Chondrocyte (in vitro differentiated cells): ENCODE results near the gene SCAMP5. TPM values are rescaled to one million over a fixed set of nuclear protein-coding genes. Genes with fewer than 3 reads are reported as not detected.

ENCODE experiments used
- total RNA-seq: library from RNA; stranded (reverse); gene quantifications from 3 replicates; pipeline ENCODE4 v1.2.1, GENCODE V29; 2021

SCAMP5 gene
- total RNA-seq, 1 donor from 2014 or later = 20.6 TPM

Other genes starting within 250 kb of the SCAMP5 start
- gene CYP1A2, start 246.7 kb upstream of the SCAMP5 start, total RNA-seq = not detected in 3 replicates
- gene CSK, start 213.5 kb upstream of the SCAMP5 start, total RNA-seq = 39.9 to 47.4 TPM (median 41.5 TPM) in 3 replicates
- 0.82 TPM in 1 of 3 replicates, not detected in the others for gene LMAN1L, start 182.7 kb upstream of the SCAMP5 start, total RNA-seq
- gene CPLX3, start 168.9 kb upstream of the SCAMP5 start, total RNA-seq = not detected in 3 replicates
- 24.3 to 29.0 TPM (median 24.5 TPM) in 3 replicates for gene ULK3, start 152.4 kb upstream of the SCAMP5 start, total RNA-seq
- gene SCAMP2, start 122.2 kb upstream of the SCAMP5 start, total RNA-seq = 67.4 to 75.5 TPM (median 67.9 TPM) in 3 replicates
- gene MPI, start 105.5 kb upstream of the SCAMP5 start, total RNA-seq = 27.6 to 29.2 TPM (median 28.2 TPM) in 3 replicates
- gene FAM219B, start 88.7 kb upstream of the SCAMP5 start, total RNA-seq = 78.0 to 97.6 TPM (median 89.9 TPM) in 3 replicates
- 126 to 133 TPM (median 131 TPM) in 3 replicates for gene COX5A, start 57.5 kb upstream of the SCAMP5 start, total RNA-seq
- 12.2 to 17.8 TPM (median 17.7 TPM) in 3 replicates for gene RPP25, start 38.8 kb upstream of the SCAMP5 start, total RNA-seq
- gene PPCDC, start 28.0 kb downstream of the SCAMP5 start, total RNA-seq = 7.3 to 12.9 TPM (median 8.7 TPM) in 3 replicates
- 12.2 to 33.4 TPM (median 32.9 TPM) in 3 replicates for gene C15orf39, start 206.3 kb downstream of the SCAMP5 start, total RNA-seq